AG04450 (cell line): ENCODE data around the gene RFX1. TPM values are rescaled to one million over a fixed set of nuclear protein-coding genes. Genes with fewer than 3 reads are reported as not detected.
A peak's percentile ranks its signal among the peaks of the same experiment; 100 is the strongest.

Experiments
- CTCF ChIA-PET: fragments of 300-600, 350-600 bp; formaldehyde crosslinking; extraction: SDS; loops from one replicate; lab custom pipeline; 2022; ENCODE audit warnings: antibody characterized with exemption, inconsistent platforms; lab: Charles Lee
- POLR2A ChIA-PET: fragments of 350-600 bp; formaldehyde crosslinking; extraction: SDS; loops from one replicate; lab custom pipeline; 2021; ENCODE audit warnings: antibody characterized with exemption, inconsistent platforms; lab: Yijun Ruan, JAX
- DNase-seq: peaks from one replicate; pipeline ENCODE4 v3.0.0-alpha.2; 2011; ENCODE audit warnings: low read depth, low spot score
- H3K27ac ChIP-seq: one replicate; pipeline ENCODE4 v1.5.1; 2012; ENCODE audit warnings: low read depth, low read length, control low read depth
- H3K27me3 ChIP-seq: one replicate; pipeline ENCODE4 v1.6.0; 2012; ENCODE audit warnings: low read length; ENCODE audit not compliant: control insufficient read depth, insufficient read depth
- H3K4me3 ChIP-seq: 2 replicates; pipeline ENCODE4 v1.5.1; 2011; ENCODE audit warnings: mild to moderate bottlenecking, low read depth, low read length, control low read depth
- H3K9me3 ChIP-seq: 2 replicates; pipeline ENCODE4 v1.5.1; 2012; ENCODE audit warnings: low read length; ENCODE audit not compliant: control insufficient read depth, insufficient read depth
- CTCF ChIP-seq: IDR thresholded peaks from 2 replicates; pipeline ENCODE4 v1.5.1; 2011; ENCODE audit warnings: low read depth, low read length, control low read depth, inconsistent platforms
- polyA plus RNA-seq: library from polyadenylated mRNA; depleted of rRNA; stranded (reverse); fragments of >200 nt; gene quantifications from 2 replicates; pipeline ENCODE4 v1.2.3, GENCODE V29; 2011

The RFX1 gene
- polyA plus RNA-seq, 1 experiment, result 0.38 TPM

GRCh38 chr19:13990085-13990484 is 16.0 kb downstream of the RFX1 start:
- no peak for DNase-seq
- POLR2A ChIA-PET, result no interaction called here
- H3K27me3 ChIP-seq, result no peaks in the 10 kb centered on the region
- no peak overlapping the region for H3K27ac ChIP-seq
- H3K4me3 ChIP-seq, result no peak overlapping the region
- no peak for TF ChIP-seq CTCF
- no peaks in the 10 kb centered on the region; the same call in 1 of the 2 replicates for H3K9me3 ChIP-seq
- CTCF ChIA-PET, result no interaction called here

GRCh38 chr19:13989487-13989886 is 16.6 kb downstream of the RFX1 start:
- Histone ChIP-seq H3K27me3 (no peaks in the 10 kb centered on the region), H3K27ac (no peak overlapping the region), H3K4me3 (no peak overlapping the region), H3K9me3 (no peaks in the 10 kb centered on the region; the same call in 1 of the 2 replicates)
- no peak for DNase-seq
- no peak for TF ChIP-seq CTCF
- CTCF ChIA-PET, result no interaction called here
- POLR2A ChIA-PET, result no interaction called here

- DNase-seq, result no peak
- CTCF ChIA-PET, result no interaction called here
- POLR2A ChIA-PET, result interaction anchor here (0.6 to 1.5 kb wide), 2 partner anchors 13 to 19 kb away, joined by 8 read pairs; partner anchors contain the start of gene RFX1
- Histone ChIP-seq H3K27me3 (no peaks in the 10 kb centered on the region), H3K9me3 (no peaks in the 10 kb centered on the region; the same call in 1 of the 2 replicates), H3K4me3 (no peak overlapping the region), H3K27ac (peak overlapping the region; percentile 61)
- no peak for TF ChIP-seq CTCF
Measured at GRCh38 chr19:13987101-13987890, 18.8 kb downstream of the RFX1 start.

- peak; percentile 52 for DNase-seq
- Histone ChIP-seq H3K9me3 (no peaks in the 10 kb centered on the region; the same call in 1 of the 2 replicates), H3K27ac (peak overlapping the region; percentile 61), H3K4me3 (peak overlapping the region; percentile 13; the same call in 1 of the 2 replicates), H3K27me3 (no peaks in the 10 kb centered on the region)
- no peak for TF ChIP-seq CTCF
- POLR2A ChIA-PET, result no interaction called here
- CTCF ChIA-PET, result no interaction called here
Measured at GRCh38 chr19:13986348-13986904, 19.7 kb downstream of the RFX1 start.
